Vagina (tissue), 2 donors: ENCODE data around the gene TMEM30B. TPM values are rescaled to one million over a fixed set of nuclear protein-coding genes. Genes with fewer than 3 reads are reported as not detected.
A peak's percentile ranks its signal among the peaks of the same experiment; 100 is the strongest.
"Not testable (repeated sequence)": the region's sequence is repeated elsewhere in the genome, so short reads cannot be mapped to it uniquely, and the experiment has no call there.

ENCODE experiments used
- DNase-seq, 2 donors: peaks; one replicate each; pipeline ENCODE4 v3.0.0-alpha.2; 2017; ENCODE audit errors: extremely low spot score in 2 of 2
- H3K27ac ChIP-seq: fragments of 200-600 bp; sonication (generic); one replicate; pipeline ENCODE4 v1.5.1; 2019
- H3K27me3 ChIP-seq: fragments of 200-600 bp; sonication (generic); one replicate; pipeline ENCODE4 v1.5.1; 2019
- H3K36me3 ChIP-seq, 2 donors: fragments of 200-600 bp; sonication (generic); one replicate each; pipeline ENCODE4 v1.5.1; 2017 to 2019
- H3K4me1 ChIP-seq: fragments of 200-600 bp; sonication (generic); one replicate; pipeline ENCODE4 v1.5.1; 2019
- H3K4me3 ChIP-seq, 2 donors: fragments of 200-600 bp; sonication (generic); 1 replicate in 1 of 2; 2 replicates in 1 of 2; pipeline ENCODE4 v1.5.1; 2016 to 2019
- H3K9me3 ChIP-seq: fragments of 200-600 bp; sonication (generic); one replicate; pipeline ENCODE4 v1.5.1; 2019
- CTCF ChIP-seq, 3 experiments: fragments of 450-650 bp in 2 of 3; fragments of 200-600 bp in 1 of 3; sonication (generic) in 1 of 3; IDR thresholded peaks; one replicate each; pipeline ENCODE4 v1.5.1; 2017 to 2019; ENCODE audit warnings: antibody characterized with exemption in 3 of 3, mild to moderate bottlenecking in 2 of 3, moderate library complexity in 2 of 3
- POLR2A ChIP-seq, 2 donors: fragments of 450-650 bp; IDR thresholded peaks; one replicate each; pipeline ENCODE4 v1.6.1; 2017; ENCODE audit warnings: antibody characterized with exemption in 2 of 2, mild to moderate bottlenecking in 2 of 2, moderate library complexity in 2 of 2
- POLR2AphosphoS5 ChIP-seq, 2 donors: sonication (generic); formaldehyde crosslinking; IDR thresholded peaks; one replicate each; pipeline ENCODE4 v1.9.0; 2017; ENCODE audit warnings: antibody characterized with exemption in 2 of 2, mild to moderate bottlenecking in 2 of 2, low read depth in 1 of 2; ENCODE audit not compliant: insufficient read depth in 1 of 2
- intact Hi-C: fragments of 100-400 bp; cut with DNase I; formaldehyde crosslinking; loops from one replicate; pipeline ENCODE4 v1.15.1; 2023
- total RNA-seq: library from RNA; depleted of rRNA; stranded (reverse); fragments of >200 nt; gene quantifications from one replicate; pipeline ENCODE4 v1.2.3, GENCODE V29; 2016

The TMEM30B gene
- total RNA-seq, 1 donor from 2014 or later = 22.6 TPM

- H3K4me1 ChIP-seq = peaks cover 15% of the 10 kb centered on the region
- TF ChIP-seq POLR2A (IDR thresholded peaks at IDR 0.05) = no peak
- no peak for TF ChIP-seq POLR2AphosphoS5 (IDR thresholded peaks at IDR 0.05; ENCODE audit: insufficient read depth in 1 of 2, low read depth in 1 of 2)
- no peak for TF ChIP-seq CTCF (IDR thresholded peaks at IDR 0.05)
- intact Hi-C loops = no loop called here
- H3K27me3 ChIP-seq = no peaks in the 10 kb centered on the region
- no peak overlapping the region for H3K4me3 ChIP-seq
- H3K9me3 ChIP-seq = no peaks in the 10 kb centered on the region
- H3K27ac ChIP-seq = no peak overlapping the region
- no peaks in the 10 kb centered on the region for H3K36me3 ChIP-seq
- no peak for DNase-seq
Observed at GRCh38 chr14:61319086-61319485, 37.9 kb upstream of the TMEM30B start.

- H3K4me3 ChIP-seq = no peak overlapping the region
- TF ChIP-seq POLR2AphosphoS5 (IDR thresholded peaks at IDR 0.05; ENCODE audit: insufficient read depth in 1 of 2, low read depth in 1 of 2) (no peak), POLR2A (IDR thresholded peaks at IDR 0.05) (no peak), CTCF (IDR thresholded peaks at IDR 0.05) (no peak)
- H3K36me3 ChIP-seq = no peaks in the 10 kb centered on the region
- no peaks in the 10 kb centered on the region for H3K9me3 ChIP-seq
- no peaks in the 10 kb centered on the region for H3K4me1 ChIP-seq
- intact Hi-C loops = no loop called here
- no peak overlapping the region for H3K27ac ChIP-seq
- DNase-seq = no peak
- no peaks in the 10 kb centered on the region for H3K27me3 ChIP-seq
Observed at GRCh38 chr14:61315313-61315712, 34.2 kb upstream of the TMEM30B start.

- H3K27ac ChIP-seq, H3K9me3 ChIP-seq, H3K4me3 ChIP-seq, DNase-seq, H3K27me3 ChIP-seq, H3K36me3 ChIP-seq, intact Hi-C loops, H3K4me1 ChIP-seq: not testable (repeated sequence)
Observed at GRCh38 chr14:61308701-61309100, 27.6 kb upstream of the TMEM30B start.

DNA sequence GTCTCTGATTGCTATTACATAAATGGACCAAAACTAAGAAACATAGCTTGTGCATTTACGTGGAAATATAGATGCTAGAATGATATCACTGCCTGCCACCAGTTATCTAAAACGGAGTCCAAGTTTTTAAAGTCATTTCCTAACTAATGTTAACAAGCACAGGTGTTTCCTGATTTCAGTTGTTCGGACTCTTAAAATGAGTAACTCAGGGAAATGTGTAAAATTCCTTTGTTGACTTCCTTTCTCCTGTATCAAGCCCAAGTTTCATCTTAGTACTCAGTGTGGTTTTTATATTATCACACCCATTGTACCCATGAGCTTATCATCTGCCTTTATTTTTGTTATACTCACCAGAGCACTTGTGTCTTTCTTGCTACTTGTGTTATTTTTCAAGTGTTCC lies 27.1 kb upstream of the TMEM30B start:
- DNase-seq = no peak
- intact Hi-C loops = no loop called here
- Histone ChIP-seq H3K4me3 (no peak overlapping the region), H3K4me1 (no peaks in the 10 kb centered on the region), H3K9me3 (no peaks in the 10 kb centered on the region), H3K36me3 (no peaks in the 10 kb centered on the region), H3K27me3 (no peaks in the 10 kb centered on the region), H3K27ac (no peak overlapping the region)
- TF ChIP-seq POLR2AphosphoS5 (IDR thresholded peaks at IDR 0.05; ENCODE audit: insufficient read depth in 1 of 2, low read depth in 1 of 2) (peak; percentile 21 to 84), CTCF (IDR thresholded peaks at IDR 0.05) (no peak), POLR2A (IDR thresholded peaks at IDR 0.05) (no peak)

- no peak for TF ChIP-seq POLR2A (IDR thresholded peaks at IDR 0.05)
- TF ChIP-seq POLR2AphosphoS5 (IDR thresholded peaks at IDR 0.05; ENCODE audit: insufficient read depth in 1 of 2, low read depth in 1 of 2) = no peak
- no peak for TF ChIP-seq CTCF (IDR thresholded peaks at IDR 0.05)
- Histone ChIP-seq H3K27me3 (no peaks in the 10 kb centered on the region), H3K4me1 (no peaks in the 10 kb centered on the region), H3K9me3 (no peaks in the 10 kb centered on the region), H3K27ac (no peak overlapping the region), H3K36me3 (no peaks in the 10 kb centered on the region), H3K4me3 (no peak overlapping the region)
- intact Hi-C loops = no loop called here
- peak in 1 of 2 donors; percentile 13 for DNase-seq
Observed at GRCh38 chr14:61304688-61305087, 23.6 kb upstream of the TMEM30B start.

GRCh38 chr14:61300754-61301153 lies 19.6 kb upstream of the TMEM30B start:
- no peaks in the 10 kb centered on the region for H3K9me3 ChIP-seq
- no peaks in the 10 kb centered on the region for H3K36me3 ChIP-seq
- intact Hi-C loops = no loop called here
- peak in 1 of 2 donors; percentile 27 for DNase-seq
- TF ChIP-seq POLR2A (IDR thresholded peaks at IDR 0.05) (no peak), POLR2AphosphoS5 (IDR thresholded peaks at IDR 0.05; ENCODE audit: insufficient read depth in 1 of 2, low read depth in 1 of 2) (no peak), CTCF (IDR thresholded peaks at IDR 0.05) (no peak)
- H3K27me3 ChIP-seq = no peaks in the 10 kb centered on the region
- H3K4me3 ChIP-seq = no peak overlapping the region
- no peak overlapping the region for H3K27ac ChIP-seq
- peaks cover 6% of the 10 kb centered on the region for H3K4me1 ChIP-seq
